ENCODE measurements around the gene THSD7A.
"Not testable (repeated sequence)": the region's sequence is repeated elsewhere in the genome, so short reads cannot be mapped to it uniquely, and the experiment has no call there.

THSD7A gene

GRCh38 chr7:11447106-11447505 lies 384.9 kb downstream of the THSD7A start:
- DNase-seq, result no peak

GRCh38 chr7:11443934-11444333 lies 388.1 kb downstream of the THSD7A start:
- DNase-seq, result not testable (repeated sequence)

- DNase-seq, result no peak
Measured at GRCh38 chr7:11437994-11438393, 394.0 kb downstream of the THSD7A start.

- no peak for DNase-seq
Measured at GRCh38 chr7:11436773-11437524, 395.0 kb downstream of the THSD7A start.

GRCh38 chr7:11436316-11436715 lies 395.7 kb downstream of the THSD7A start:
- no peak for DNase-seq

GRCh38 chr7:11434366-11434765 lies 397.6 kb downstream of the THSD7A start:
- no peak for DNase-seq

- no peak for DNase-seq
Measured at GRCh38 chr7:11430841-11431240, 401.2 kb downstream of the THSD7A start.

GRCh38 chr7:11430112-11430511 lies 401.9 kb downstream of the THSD7A start:
- DNase-seq, result no peak

- DNase-seq, result no peak
Measured at GRCh38 chr7:11428877-11429581, 403.0 kb downstream of the THSD7A start.

GRCh38 chr7:11427686-11428273 lies 404.2 kb downstream of the THSD7A start:
- peak; percentile 78 for DNase-seq

- no peak for DNase-seq
Measured at GRCh38 chr7:11424006-11424405, 408.0 kb downstream of the THSD7A start.

- no peak for DNase-seq
Measured at GRCh38 chr7:11420049-11420448, 411.9 kb downstream of the THSD7A start.

GRCh38 chr7:11416641-11417458 lies 415.1 kb downstream of the THSD7A start:
- DNase-seq, result no peak

- no peak for DNase-seq
Measured at GRCh38 chr7:11415101-11415500, 416.9 kb downstream of the THSD7A start.

GRCh38 chr7:11413901-11414300 lies 418.1 kb downstream of the THSD7A start:
- DNase-seq, result no peak

- DNase-seq, result no peak
Measured at GRCh38 chr7:11412036-11412435, 420.0 kb downstream of the THSD7A start.

GRCh38 chr7:11410656-11411644 lies 421.0 kb downstream of the THSD7A start:
- peak; percentile 96 for DNase-seq

GRCh38 chr7:11404355-11404754 lies 427.6 kb downstream of the THSD7A start:
- DNase-seq, result no peak

- DNase-seq, result no peak
Measured at GRCh38 chr7:11403781-11404180, 428.2 kb downstream of the THSD7A start.

GRCh38 chr7:11394438-11394837 lies 437.6 kb downstream of the THSD7A start:
- DNase-seq, result no peak

GRCh38 chr7:11379641-11380040 lies 452.4 kb downstream of the THSD7A start:
- DNase-seq, result no peak

- DNase-seq, result no peak
Measured at GRCh38 chr7:11376529-11376928, 455.5 kb downstream of the THSD7A start.

Data from NCI-H82 (cell line).